ENCODE results near the gene ALOX5AP. TPM values are rescaled to one million over a fixed set of nuclear protein-coding genes. Genes with fewer than 3 reads are reported as not detected.

The ALOX5AP gene
- polyA plus RNA-seq, 3 donors: 8.7 to 72.1 (median 40.2) TPM

GRCh38 chr13:30785191-30785850 is 50.0 kb downstream of the ALOX5AP start:
- 60 to 70% (median 61%) methylated on average over 8 of the region's 8 CpGs for WGBS, 3 donors

GRCh38 chr13:30786648-30787047 is 51.3 kb downstream of the ALOX5AP start:
- H3K27ac ChIP-seq (ENCODE audit: low read depth, low read length): no peak overlapping the region
- 88 to 99% (median 97%) methylated on average over 2 of the region's 2 CpGs for WGBS, 3 donors

More at GRCh38 chr13:30785191-30785850, 50.0 kb downstream of the ALOX5AP start:
- H3K27ac ChIP-seq (ENCODE audit: low read depth, low read length): no peak overlapping the region

DNA sequence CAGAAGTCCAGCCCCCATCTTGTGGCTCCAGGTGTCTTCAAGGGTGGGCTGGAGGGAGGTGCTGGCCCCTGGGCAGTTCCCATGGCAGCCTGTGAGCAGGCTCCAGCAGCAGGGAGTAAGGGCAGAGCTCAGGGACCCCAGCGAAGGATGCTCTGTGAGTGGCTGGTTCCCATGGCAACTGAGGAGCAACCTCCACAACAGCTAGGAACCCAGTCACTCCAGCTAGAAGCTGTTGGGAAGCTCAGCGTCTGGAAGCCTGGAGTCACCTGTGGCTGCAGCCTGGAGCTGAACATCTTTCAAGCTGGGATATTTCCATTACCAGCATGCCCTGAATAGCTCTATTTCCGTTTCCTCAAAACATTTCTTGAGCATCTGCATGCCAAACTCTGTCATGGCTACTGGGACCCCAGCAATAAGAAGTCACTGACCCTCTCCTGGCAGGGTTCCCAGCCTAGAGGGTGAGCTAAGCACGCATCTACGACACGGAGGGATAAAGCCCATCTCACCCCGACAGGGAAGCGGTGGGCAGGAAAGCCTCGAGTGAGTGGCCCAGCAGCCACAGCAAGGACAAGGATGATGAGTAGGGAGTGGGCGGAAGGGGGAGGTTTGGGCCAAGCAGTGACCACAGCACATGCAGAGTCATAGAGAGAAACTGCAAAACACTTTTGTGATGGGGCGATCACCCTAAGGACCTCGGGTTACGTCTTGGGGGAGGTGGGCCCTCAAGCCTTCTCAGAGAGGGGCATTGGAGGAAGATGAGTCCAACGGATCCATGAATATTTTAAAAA is 52.6 kb downstream of the ALOX5AP start:
- H3K27ac ChIP-seq (ENCODE audit: low read depth, low read length): no peak overlapping the region
- WGBS, 3 donors: 78 to 86% (median 83%) methylated on average over 14 of the region's 14 CpGs

GRCh38 chr13:30789166-30789862 is 54.0 kb downstream of the ALOX5AP start:
- H3K27ac ChIP-seq (ENCODE audit: low read depth, low read length): no peak overlapping the region
- 74 to 90% (median 90%) methylated on average over 3 of the region's 3 CpGs for WGBS, 3 donors

- H3K27ac ChIP-seq (ENCODE audit: low read depth, low read length): no peak overlapping the region
- 76 to 97% (median 97%) methylated on average over 2 of the region's 2 CpGs for WGBS, 3 donors
These were observed 55.2 kb downstream of the ALOX5AP start for GRCh38 chr13:30790592-30790991.

- H3K27ac ChIP-seq (ENCODE audit: low read depth, low read length): no peak overlapping the region
- WGBS, 3 donors: 72 to 77% (median 77%) methylated on average over 11 of the region's 11 CpGs
These were observed 56.1 kb downstream of the ALOX5AP start for GRCh38 chr13:30791354-30792001.

- 50 to 54% (median 53%) methylated on average over 12 of the region's 12 CpGs for WGBS, 3 donors
These were observed 57.1 kb downstream of the ALOX5AP start for GRCh38 chr13:30792285-30793000.

DNA sequence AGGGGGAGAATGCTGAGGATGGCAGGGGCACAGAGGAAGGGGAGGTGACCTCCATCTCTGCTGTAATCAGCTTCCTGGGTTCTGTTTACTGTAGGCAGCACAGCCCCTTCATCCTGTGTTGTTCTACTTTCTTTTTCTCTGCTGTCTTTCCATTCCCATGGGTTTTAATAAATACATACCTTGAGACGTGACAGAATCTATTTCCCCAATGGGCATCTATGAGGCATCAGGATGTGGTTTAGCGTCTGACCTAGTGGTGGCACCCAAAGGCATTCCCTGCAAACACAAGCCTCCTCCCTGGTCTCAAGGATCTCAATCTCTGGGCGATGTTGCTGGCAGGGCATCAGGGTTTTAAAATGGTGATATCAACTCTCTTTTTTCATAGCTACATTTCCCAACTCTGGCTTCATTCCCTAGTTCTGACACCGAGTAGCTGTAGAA is 60.8 kb downstream of the ALOX5AP start:
- WGBS, 3 donors: 26 to 39% (median 33%) methylated on average over 4 of the region's 4 CpGs
- H3K27ac ChIP-seq (ENCODE audit: low read depth, low read length): no peak overlapping the region

More at GRCh38 chr13:30792285-30793000, 57.1 kb downstream of the ALOX5AP start:
- H3K27ac ChIP-seq (ENCODE audit: low read depth, low read length): no peak overlapping the region

DNA sequence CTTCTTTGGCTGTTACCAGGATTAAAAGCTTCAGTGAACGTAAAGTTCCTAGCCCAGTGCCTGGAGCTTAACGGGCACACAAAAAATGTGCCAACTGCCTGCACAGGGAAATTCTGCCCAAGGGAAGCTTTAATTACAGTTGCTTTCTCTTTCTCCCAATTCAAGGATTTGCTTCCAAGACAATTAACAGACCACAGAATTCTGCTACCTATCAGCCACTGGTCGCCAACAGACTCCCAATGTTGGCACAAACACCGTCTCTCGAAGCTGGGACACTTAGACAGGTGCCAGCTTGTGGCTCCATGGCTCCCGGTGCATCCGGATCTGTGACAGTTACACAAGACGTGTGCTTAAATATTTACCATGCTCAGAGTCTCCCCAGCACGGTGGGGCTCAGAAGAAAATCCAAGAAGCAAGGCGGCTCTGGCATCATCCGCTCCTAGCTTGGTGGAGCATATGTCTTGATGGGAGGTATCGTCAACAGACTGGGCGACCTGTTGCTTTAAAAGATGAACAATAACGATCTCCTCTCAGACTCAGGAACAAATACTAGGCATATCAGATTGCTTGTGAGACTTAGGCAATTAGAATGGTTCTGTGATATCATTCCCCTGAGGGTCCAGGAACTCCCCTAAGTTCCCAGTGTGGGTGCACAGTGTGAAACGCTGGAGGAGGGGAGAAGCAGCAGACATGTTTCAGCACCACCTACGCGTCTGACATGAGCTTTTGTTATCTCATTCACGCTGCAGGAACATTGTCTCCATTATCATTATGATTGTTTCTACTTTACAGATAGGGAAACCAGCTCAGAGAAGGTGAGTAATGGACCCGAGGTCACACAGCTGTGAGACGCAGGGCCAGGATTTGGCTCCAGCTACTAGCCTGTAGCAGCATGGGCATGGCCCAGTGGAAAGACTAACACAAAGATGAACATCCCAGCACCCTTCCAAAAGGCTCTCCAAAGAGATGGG is 61.6 kb downstream of the ALOX5AP start:
- no peak overlapping the region for H3K27ac ChIP-seq (ENCODE audit: low read depth, low read length)
- 45 to 78% (median 69%) methylated on average over 20 of the region's 20 CpGs for WGBS, 3 donors

- 86 to 89% (median 89%) methylated on average over 13 of the region's 13 CpGs for WGBS, 3 donors
- no peak overlapping the region for H3K27ac ChIP-seq (ENCODE audit: low read depth, low read length)
These were observed 62.6 kb downstream of the ALOX5AP start for GRCh38 chr13:30797847-30798535.

DNA sequence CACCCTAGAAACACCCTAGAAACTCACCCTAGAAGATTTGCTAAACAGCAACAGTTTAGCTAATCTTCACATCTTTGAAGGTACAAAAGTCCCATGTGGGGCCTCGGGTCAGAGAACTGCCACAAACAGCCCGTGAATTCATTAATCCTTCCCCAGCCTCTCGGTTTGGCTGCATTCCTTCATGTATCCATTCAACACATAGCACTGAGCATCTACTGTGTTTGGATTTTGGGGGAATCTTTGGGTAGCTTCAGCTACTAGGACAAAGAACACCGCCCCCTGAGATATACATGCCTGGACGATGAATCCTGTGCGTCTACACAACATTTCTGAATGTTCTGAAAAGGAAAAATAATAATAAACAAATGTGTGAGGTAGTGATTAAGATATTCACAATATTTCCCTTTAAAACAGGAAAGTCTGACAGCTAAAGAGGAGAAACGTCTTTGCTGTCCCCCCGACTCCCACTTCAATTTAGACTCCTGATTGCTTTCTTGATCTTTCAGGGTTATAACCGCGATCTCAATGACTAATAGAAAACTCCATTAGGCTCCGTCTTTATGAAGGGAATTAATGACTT is 63.5 kb downstream of the ALOX5AP start:
- WGBS, 3 donors: 79 to 89% (median 89%) methylated on average over 11 of the region's 11 CpGs
- H3K27ac ChIP-seq (ENCODE audit: low read depth, low read length): no peak overlapping the region

- no peak overlapping the region for H3K27ac ChIP-seq (ENCODE audit: low read depth, low read length)
- WGBS, 3 donors: 76 to 84% (median 76%) methylated on average over 12 of the region's 12 CpGs
These were observed 64.0 kb downstream of the ALOX5AP start for GRCh38 chr13:30799356-30799824.

GRCh38 chr13:30800107-30800506 is 64.8 kb downstream of the ALOX5AP start:
- no peak overlapping the region for H3K27ac ChIP-seq (ENCODE audit: low read depth, low read length)

DNA sequence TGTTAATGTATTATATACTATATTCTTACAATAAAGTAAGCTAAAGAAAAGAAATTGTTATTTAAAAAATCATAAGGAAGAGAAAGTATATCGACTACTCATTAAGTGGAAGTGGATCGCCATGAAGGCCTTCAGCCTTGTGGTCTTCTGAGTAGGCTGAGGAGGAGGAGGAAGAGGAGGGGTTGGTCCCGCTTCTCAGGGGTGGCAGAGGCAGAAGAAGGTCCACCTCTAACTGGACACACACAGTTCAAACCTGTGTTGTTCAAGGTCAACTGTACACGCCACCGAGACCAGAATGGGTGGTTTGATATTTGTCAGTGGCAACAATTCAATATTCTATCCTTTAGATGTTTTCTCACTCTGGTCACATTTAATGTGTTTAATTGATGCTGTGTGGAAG is 67.2 kb downstream of the ALOX5AP start:
- H3K27ac ChIP-seq (ENCODE audit: low read depth, low read length): no peak overlapping the region
- WGBS, 3 donors: 50 to 63% (median 55%) methylated on average over 5 of the region's 5 CpGs

More at GRCh38 chr13:30800107-30800506, 64.8 kb downstream of the ALOX5AP start:
- 66 to 68% (median 66%) methylated on average over 2 of the region's 2 CpGs for WGBS, 3 donors

DNA sequence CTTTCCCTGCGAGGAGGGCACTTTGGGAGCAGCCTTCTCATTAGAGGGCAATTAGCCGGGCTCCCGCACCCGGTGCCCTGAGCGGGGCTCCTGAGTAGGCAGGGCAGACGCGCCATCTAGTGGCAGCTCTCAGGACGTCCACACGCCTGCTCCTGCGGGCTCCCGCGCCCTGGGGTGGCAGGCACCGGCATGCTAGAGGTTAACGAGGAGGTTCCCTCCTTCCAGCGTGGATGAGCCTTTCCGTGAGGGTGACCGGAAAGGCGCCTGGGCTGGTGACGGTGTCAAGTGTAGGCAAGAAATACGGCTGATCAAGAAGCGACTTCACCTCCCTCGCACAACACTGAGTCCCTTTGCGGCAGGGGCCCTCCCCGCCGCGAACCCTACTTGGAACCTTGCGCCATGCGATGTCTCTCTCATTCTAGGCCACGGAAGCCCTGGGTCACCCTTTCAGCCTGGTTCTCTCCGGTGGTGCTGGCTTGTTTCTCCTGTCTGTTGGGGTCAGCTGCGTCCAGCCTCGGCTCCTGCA is 67.7 kb downstream of the ALOX5AP start:
- H3K27ac ChIP-seq (ENCODE audit: low read depth, low read length): no peak overlapping the region
- 8 to 15% (median 10%) methylated on average over 32 of the region's 32 CpGs for WGBS, 3 donors

DNA sequence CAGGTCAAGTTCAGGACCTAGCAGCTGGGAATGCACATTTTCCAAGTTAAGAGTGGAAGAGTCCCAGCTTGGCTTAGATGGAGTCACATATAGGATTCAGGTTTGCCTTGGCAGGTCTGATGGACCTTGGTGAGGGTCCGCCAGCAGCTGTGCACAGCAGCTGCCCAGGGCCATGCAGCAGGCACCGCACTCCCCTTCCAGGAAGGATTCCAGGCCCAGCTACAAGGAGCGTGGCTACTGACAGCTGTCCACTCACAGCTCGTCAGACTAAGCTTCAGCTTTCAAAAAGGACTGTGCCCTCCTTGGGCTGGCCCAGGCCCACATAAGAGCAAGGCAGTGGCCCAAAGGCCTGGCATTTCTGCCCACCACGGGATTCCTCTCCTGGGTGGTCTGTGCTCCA is 68.4 kb downstream of the ALOX5AP start:
- no peak overlapping the region for H3K27ac ChIP-seq (ENCODE audit: low read depth, low read length)
- WGBS, 3 donors: 88 to 93% (median 90%) methylated on average over 5 of the region's 5 CpGs

Data from adipose tissue (tissue), 3 donors.